Stimulated activated naive CD8-positive, alpha-beta T cell treated with anti-CD3 and anti-CD28 coated beads, Interleukin-15, Interleukin-2, amounts not matched to agents 100 ng/mL and 50 ng/mL, for 24 hours (primary cell): Measurements from ENCODE around the gene RIC8A.
"Not testable (repeated sequence)": the region's sequence is repeated elsewhere in the genome, so short reads cannot be mapped to it uniquely, and the experiment has no call there.

Experiments
- H3K27ac Mint-ChIP-seq: one replicate; pipeline ENCODE4 v1.8.0; 2021; ENCODE audit warnings: mild to moderate bottlenecking, mixed read lengths
- H3K27me3 Mint-ChIP-seq: one replicate; pipeline ENCODE4 v1.8.0; 2021; ENCODE audit warnings: mixed read lengths
- H3K36me3 Mint-ChIP-seq: one replicate; pipeline ENCODE4 v1.8.0; 2021; ENCODE audit warnings: low read depth, mixed read lengths
- H3K4me1 Mint-ChIP-seq: one replicate; pipeline ENCODE4 v1.8.0; 2021; ENCODE audit warnings: low read depth, mixed read lengths
- H3K4me3 Mint-ChIP-seq: one replicate; pipeline ENCODE4 v1.8.0; 2021; ENCODE audit warnings: mild to moderate bottlenecking, mixed read lengths
- H3K9me3 Mint-ChIP-seq: one replicate; pipeline ENCODE4 v1.8.0; 2021; ENCODE audit warnings: mixed read lengths

Gene RIC8A

DNA sequence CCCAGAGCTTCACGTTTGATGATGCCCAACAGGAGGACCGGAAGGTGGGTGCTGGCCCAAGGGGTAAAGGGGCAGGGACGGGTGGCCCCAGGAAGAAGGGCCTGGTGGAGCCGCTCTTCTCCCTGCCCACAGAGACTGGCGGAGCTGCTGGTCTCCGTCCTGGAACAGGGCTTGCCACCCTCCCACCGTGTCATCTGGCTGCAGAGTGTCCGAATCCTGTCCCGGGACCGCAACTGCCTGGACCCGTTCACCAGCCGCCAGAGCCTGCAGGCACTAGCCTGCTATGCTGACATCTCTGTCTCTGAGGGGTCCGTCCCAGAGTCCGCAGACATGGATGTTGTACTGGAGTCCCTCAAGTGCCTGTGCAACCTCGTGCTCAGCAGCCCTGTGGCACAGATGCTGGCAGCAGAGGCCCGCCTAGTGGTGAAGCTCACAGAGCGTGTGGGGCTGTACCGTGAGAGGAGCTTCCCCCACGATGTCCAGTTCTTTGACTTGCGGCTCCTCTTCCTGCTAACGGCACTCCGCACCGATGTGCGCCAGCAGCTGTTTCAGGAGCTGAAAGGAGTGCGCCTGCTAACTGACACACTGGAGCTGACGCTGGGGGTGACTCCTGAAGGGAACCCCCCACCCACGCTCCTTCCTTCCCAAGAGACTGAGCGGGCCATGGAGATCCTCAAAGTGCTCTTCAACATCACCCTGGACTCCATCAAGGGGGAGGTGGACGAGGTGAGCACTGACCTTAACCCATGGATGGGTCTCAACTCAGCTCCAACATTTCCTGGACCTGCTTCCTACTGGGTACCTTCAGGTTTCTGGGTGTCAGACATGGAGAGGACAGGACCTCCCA is 2.0 kb downstream of the RIC8A start:
- Mint-ChIP-seq H3K4me1 (peaks cover 43% of the 10 kb centered on the region), H3K27me3 (no peaks in the 10 kb centered on the region), H3K27ac (peak overlapping the region; percentile 97), H3K36me3 (peaks cover 43% of the 10 kb centered on the region), H3K4me3 (peak overlapping the region; percentile 99), H3K9me3 (no peaks in the 10 kb centered on the region)

DNA sequence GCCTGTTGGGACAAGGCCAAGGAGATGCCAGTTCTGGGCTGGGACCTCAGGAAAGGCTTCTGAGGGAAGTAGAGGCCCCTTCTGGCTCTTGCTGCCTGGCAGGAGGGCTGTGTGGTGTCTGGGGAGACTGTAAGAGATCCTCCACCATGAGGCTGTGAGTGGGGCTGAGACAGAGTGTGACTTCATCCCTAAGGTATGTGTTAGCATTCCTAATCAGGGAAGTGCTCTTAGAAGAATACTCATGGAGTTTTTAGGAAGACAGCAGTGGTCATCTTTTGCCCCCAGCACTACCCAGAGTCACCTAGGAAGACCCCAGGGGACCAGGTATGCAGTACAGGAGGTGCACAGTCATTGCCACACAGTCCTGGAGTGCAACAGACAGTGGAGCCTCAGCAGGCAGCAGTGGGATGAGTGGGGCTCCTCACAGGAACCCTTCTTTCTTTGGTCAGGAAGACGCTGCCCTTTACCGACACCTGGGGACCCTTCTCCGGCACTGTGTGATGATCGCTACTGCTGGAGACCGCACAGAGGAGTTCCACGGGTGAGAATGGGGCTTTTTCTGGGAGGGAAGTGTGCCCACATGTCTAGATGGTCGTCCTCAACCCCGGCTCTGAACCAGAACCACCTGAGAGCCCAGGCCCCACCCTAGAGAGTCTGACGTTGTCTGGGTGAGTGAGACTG is 2.8 kb downstream of the RIC8A start:
- Mint-ChIP-seq H3K4me1 (peaks cover 37% of the 10 kb centered on the region), H3K36me3 (peaks cover 46% of the 10 kb centered on the region), H3K4me3 (peak overlapping the region; percentile 99), H3K27ac (peak overlapping the region; percentile 32), H3K9me3 (no peaks in the 10 kb centered on the region), H3K27me3 (no peaks in the 10 kb centered on the region)

DNA sequence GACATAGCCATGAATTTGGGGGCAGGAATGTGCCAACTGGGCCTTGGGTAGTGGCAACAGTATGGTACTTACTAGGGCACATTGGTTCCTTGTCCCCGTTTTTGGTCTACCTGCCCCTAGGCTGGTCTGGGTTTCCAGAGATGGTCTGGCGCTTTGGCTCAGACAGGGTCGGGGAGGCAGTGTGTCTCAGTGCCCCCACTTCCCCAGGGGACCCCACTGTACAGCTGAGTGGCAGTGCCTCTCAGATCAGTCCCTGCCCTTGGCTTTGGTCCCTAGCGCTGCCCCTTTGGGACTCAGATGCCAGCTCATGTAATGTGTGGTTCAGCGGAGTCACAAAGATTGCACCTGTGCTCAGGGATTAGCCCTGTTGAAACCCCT is 3.3 kb downstream of the RIC8A start:
- Mint-ChIP-seq H3K36me3 (peaks cover 47% of the 10 kb centered on the region), H3K4me3 (peak overlapping the region; percentile 15), H3K9me3 (no peaks in the 10 kb centered on the region), H3K27ac (peak overlapping the region; percentile 68), H3K4me1 (peaks cover 32% of the 10 kb centered on the region), H3K27me3 (no peaks in the 10 kb centered on the region)

DNA sequence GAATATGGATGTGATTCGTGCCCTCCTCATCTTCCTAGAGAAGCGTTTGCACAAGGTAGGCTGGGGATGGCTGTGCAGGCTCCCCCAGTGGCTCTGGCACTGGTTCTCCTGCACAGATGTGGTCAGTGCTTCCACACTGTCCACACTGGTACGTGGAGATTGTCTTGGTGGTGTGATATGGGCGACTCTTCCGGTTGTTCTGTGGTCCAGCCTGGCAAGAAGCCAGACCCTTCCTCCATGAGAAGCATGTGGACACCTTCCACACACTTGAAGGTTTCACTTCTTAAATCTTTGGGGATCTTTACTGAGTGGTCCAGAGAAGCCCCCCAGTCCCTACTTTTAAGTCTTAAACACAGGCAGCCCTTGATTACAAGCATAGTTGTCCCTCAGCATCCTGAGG is 3.8 kb downstream of the RIC8A start:
- H3K4me3 Mint-ChIP-seq = peak overlapping the region; percentile 15
- H3K27me3 Mint-ChIP-seq = no peaks in the 10 kb centered on the region
- no peaks in the 10 kb centered on the region for H3K9me3 Mint-ChIP-seq
- H3K36me3 Mint-ChIP-seq = peaks cover 48% of the 10 kb centered on the region
- peaks cover 28% of the 10 kb centered on the region for H3K4me1 Mint-ChIP-seq
- H3K27ac Mint-ChIP-seq = peak overlapping the region; percentile 68

DNA sequence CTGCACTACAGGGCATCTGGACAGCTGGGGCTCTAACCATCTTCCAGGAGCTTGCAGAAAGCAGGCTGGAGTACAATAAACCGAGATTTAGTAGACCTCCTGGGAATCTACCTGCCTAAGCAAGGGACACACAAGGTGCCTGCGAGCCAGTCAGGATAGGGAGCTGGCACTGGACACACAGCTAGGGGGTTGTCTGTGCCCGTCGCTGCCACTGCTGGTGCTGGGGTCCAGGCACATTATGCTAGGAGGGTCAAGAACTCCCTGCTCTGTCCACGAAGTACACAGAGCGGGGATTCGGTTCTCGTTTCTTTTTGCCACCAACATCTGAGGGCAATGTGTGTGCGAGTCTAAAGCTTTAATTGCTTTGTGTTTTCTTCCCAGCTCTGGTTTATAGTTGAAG is 4.2 kb downstream of the RIC8A start:
- Mint-ChIP-seq H3K4me3 (no peak overlapping the region), H3K27ac (peak overlapping the region; percentile 77), H3K4me1 (peaks cover 24% of the 10 kb centered on the region), H3K27me3 (no peaks in the 10 kb centered on the region), H3K36me3 (peaks cover 45% of the 10 kb centered on the region), H3K9me3 (no peaks in the 10 kb centered on the region)

DNA sequence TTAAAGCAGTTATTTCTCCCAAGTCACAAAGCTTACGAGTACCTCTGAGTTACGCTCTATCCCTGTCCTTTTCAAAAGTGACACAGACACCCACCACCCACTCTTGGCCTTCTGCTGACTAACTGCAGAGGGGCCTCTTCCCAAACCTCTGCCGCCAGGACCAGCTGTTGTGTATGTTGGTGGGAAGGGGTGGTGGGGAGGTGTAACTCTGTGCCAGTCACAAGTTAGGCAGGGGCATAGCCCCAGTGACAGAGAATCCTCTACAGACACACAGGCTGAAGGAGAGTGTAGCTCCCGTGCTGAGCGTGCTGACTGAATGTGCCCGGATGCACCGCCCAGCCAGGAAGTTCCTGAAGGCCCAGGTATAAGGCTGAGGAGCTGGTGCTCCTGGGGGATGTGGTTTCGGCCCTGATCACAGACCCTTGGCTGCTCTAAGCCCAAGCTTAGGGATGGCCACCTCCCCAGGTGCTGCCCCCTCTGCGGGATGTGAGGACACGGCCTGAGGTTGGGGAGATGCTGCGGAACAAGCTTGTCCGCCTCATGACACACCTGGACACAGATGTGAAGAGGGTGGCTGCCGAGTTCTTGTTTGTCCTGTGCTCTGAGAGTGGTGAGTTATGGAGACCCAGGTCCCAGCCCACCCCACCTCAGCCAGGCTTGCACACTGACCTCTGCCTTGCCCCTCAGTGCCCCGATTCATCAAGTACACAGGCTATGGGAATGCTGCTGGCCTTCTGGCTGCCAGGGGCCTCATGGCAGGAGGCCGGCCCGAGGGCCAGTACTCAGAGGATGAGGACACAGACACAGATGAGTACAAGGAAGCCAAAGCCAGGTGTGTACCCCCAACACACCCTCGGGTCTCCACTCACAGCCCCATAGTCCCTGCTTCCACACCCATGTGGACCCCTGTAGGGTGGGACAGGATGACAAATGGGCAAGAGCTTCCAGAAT is 4.9 kb downstream of the RIC8A start:
- no peak overlapping the region for H3K4me3 Mint-ChIP-seq
- no peaks in the 10 kb centered on the region for H3K9me3 Mint-ChIP-seq
- H3K27me3 Mint-ChIP-seq = no peaks in the 10 kb centered on the region
- peaks cover 25% of the 10 kb centered on the region for H3K4me1 Mint-ChIP-seq
- H3K27ac Mint-ChIP-seq = peak overlapping the region; percentile 77
- H3K36me3 Mint-ChIP-seq = peaks cover 45% of the 10 kb centered on the region

DNA sequence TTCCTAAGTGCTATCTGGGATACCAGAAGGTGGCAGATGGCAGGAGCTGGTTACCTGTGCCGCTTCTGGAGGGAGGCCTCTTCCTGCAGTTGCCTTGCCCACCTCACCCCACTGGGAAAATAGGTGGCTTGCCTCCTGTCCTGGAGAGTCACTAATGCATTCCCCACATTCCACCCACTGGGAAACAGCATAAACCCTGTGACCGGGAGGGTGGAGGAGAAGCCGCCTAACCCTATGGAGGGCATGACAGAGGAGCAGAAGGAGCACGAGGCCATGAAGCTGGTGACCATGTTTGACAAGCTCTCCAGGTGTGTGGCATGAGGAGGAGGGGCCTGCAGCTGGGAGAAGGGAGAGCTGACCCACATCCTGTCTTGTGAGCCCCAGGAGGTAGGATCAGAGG is 5.6 kb downstream of the RIC8A start:
- Mint-ChIP-seq H3K36me3 (peaks cover 52% of the 10 kb centered on the region), H3K27me3 (no peaks in the 10 kb centered on the region), H3K9me3 (no peaks in the 10 kb centered on the region), H3K27ac (peak overlapping the region; percentile 0), H3K4me3 (no peak overlapping the region), H3K4me1 (peaks cover 32% of the 10 kb centered on the region)

DNA sequence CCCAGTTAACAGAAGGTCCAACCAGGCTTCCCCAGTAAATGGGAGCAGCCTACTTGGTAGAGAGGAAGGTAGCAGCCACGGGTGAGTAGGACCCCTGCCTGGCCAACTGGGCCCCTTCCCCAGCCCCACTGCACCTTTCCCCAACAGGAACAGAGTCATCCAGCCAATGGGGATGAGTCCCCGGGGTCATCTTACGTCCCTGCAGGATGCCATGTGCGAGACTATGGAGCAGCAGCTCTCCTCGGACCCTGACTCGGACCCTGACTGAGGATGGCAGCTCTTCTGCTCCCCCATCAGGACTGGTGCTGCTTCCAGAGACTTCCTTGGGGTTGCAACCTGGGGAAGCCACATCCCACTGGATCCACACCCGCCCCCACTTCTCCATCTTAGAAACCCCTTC is 6.6 kb downstream of the RIC8A start:
- no peak overlapping the region for H3K4me3 Mint-ChIP-seq
- H3K27ac Mint-ChIP-seq = no peak overlapping the region
- peaks cover 33% of the 10 kb centered on the region for H3K4me1 Mint-ChIP-seq
- H3K27me3 Mint-ChIP-seq = no peaks in the 10 kb centered on the region
- H3K9me3 Mint-ChIP-seq = no peaks in the 10 kb centered on the region
- H3K36me3 Mint-ChIP-seq = peaks cover 52% of the 10 kb centered on the region

DNA sequence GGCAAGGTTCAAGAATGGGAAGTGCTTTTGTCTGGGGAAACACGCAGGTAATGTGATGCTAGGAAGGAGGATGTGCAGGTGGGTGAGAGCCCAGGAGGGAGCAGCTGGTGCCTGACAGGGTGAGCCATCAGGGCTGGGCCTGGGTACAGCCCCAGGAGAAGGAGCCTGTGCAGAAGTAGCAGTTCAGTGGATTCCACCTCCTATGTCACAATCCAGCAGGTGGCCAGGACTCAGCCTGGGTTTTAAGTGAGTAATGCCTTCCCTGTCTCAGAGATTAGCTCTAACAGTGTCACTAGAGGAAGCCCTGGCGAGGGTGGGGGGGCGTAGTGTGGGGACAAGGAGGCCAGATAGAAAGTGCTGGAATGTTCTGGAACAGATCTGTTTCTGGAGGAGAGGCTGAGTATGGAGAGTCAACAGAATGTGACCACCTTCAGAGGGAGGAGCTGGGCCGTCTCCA is 8.1 kb downstream of the RIC8A start:
- H3K36me3 Mint-ChIP-seq = peaks cover 52% of the 10 kb centered on the region
- no peak overlapping the region for H3K4me3 Mint-ChIP-seq

DNA sequence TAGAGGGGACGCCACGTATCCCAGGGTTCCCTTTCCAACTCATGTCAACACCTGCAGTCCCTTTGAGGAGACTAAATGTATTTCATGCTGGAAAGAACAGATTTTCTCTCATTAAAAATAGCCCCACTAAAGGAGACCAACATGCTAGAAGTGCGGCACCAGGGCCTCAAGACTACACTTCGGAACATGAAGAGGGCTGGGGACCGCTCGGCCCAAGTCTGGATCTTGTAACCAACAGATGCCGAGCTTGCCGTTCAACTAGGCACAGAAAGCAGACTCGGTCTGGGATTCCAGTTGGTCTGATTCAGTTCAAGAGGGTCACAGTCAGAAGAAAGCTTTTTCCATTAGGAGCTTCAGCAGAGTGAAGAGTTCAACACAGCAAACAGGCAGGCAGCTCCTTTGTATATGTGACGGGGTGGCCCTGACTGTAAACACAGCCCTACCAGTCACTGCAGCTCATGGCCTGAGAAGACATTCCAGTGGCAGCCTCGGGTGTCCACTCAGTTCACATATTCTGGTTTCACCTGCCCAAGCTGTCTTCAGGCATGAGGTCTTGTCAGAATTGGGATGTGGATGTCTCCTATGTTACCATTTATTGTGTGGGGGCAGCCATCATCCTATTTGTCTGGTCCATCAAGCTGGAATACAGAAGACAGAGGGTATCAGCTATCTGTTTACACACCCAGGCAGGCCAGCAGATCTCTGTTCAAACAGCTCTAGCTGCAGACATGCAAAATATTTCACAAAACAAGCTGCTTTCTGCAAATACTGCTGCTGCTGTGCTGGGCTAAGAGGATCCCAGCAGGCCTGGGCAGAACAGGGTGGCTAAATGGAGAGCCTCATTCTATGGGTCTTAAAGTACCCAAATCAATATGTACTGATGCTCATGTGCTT is 8.8 kb downstream of the RIC8A start:
- Mint-ChIP-seq H3K27ac (peak overlapping the region; percentile 49), H3K4me1 (peaks cover 11% of the 10 kb centered on the region), H3K36me3 (peaks cover 46% of the 10 kb centered on the region)

More for the DNA sequence above, 8.1 kb downstream of the RIC8A start:
- Mint-ChIP-seq H3K9me3 (no peaks in the 10 kb centered on the region), H3K27ac (peak overlapping the region; percentile 49), H3K27me3 (no peaks in the 10 kb centered on the region), H3K4me1 (peaks cover 18% of the 10 kb centered on the region)

DNA sequence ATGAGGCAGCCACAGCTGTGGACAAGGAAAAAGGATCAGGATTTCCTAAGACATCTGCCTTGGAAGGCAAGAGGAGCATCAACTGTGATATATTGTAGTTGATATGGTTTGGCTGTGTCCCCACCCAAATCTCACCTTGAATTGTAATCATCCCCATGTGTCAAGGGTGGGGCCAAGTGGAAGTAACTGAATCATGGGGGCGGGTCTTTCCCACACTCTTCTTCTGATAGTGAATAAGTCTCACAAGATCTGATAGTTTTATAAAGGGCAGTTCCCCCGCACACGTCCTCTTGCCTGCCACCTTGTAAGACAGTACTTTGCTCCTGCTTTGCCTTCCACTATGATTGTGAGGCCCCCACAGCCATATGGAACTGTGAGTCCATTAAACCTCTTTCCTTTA is 10.2 kb downstream of the RIC8A start:
- Mint-ChIP-seq H3K4me3 (no peak overlapping the region), H3K27me3 (no peaks in the 10 kb centered on the region), H3K36me3 (peaks cover 44% of the 10 kb centered on the region), H3K9me3 (no peaks in the 10 kb centered on the region), H3K27ac (peak overlapping the region; percentile 28), H3K4me1 (peaks cover 9% of the 10 kb centered on the region)

More for the DNA sequence above, 8.8 kb downstream of the RIC8A start:
- Mint-ChIP-seq H3K9me3 (no peaks in the 10 kb centered on the region), H3K4me3 (no peak overlapping the region), H3K27me3 (no peaks in the 10 kb centered on the region)

DNA sequence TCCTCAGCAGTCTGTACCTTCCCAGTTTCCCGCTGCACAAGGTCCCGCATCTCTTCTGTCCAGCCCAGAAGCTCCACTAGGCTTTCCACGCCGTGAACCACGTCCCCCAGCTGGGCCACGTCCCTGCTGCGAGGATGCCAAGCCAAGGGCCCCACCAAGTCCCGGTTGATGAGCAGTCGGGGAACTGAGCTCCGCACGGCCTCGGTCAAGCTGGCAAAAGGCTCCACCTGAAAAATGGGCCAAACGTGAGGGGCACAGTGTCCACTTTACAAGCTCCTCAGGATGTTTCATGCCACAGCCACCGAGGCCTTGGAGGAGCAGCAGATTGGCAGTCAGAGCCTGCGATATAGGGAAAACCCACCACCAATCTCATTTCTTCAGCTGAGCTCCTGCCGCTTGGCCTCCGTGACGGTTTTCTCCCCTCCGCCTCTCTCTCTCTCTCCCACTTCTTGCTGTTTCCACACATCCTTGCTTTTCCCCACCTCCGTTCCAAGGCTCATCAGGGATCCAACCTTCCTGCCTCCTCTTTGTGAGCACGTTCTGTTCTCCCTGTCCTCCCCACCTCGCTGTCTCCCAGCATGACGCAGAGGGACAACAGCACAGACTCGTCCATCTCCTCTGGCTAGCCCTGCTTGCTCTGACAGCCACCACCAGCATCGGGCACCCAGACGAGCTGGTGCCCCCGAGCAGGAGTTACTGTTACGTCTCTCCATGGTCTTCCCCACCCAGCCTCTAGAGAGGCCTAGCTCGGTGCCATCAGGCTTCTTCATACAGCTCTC is 11.5 kb downstream of the RIC8A start:
- Mint-ChIP-seq H3K4me1 (peaks cover 9% of the 10 kb centered on the region), H3K4me3 (no peak overlapping the region), H3K36me3 (peaks cover 42% of the 10 kb centered on the region), H3K9me3 (no peaks in the 10 kb centered on the region), H3K27ac (no peak overlapping the region), H3K27me3 (no peaks in the 10 kb centered on the region)

DNA sequence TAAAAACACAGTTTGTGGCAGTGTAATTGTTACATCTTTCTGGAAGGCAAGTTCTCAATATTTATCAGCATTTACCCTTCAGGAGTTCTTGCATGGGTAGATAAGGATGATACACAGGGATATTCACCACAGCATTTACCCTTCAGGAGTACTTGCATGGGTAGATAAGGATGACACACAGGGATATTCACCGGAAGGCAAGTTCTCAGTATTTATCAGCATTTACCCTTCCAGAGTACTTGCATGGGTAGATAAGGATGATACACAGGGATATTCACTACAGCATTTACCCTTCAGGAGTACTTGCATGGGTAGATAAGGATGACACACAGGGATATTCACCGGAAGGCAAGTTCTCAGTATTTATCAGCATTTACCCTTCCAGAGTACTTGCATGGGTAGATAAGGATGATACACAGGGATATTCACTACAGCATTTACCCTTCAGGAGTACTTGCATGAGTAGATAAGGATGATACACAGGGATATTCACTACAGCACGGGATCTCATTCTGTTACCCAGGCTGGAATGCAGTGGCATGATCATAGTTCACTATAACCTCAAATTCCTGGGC is 13.2 kb downstream of the RIC8A start:
- H3K9me3 Mint-ChIP-seq, H3K4me3 Mint-ChIP-seq, H3K27me3 Mint-ChIP-seq, H3K27ac Mint-ChIP-seq: not testable (repeated sequence)
- Mint-ChIP-seq H3K36me3 (peaks cover 30% of the 10 kb centered on the region), H3K4me1 (peaks cover 13% of the 10 kb centered on the region)
